PC-9 (cell line): ENCODE results near the gene MXD4. TPM values are rescaled to one million over a fixed set of nuclear protein-coding genes. Genes with fewer than 3 reads are reported as not detected.

Experiments used
- Bru-seq: library from RNA; stranded (reverse); fragments of 400-500 nt; gene quantifications from one replicate; lab custom pipeline; 2021; lab: Mats Ljungman, UMichigan
- BruChase-seq, 2 experiments: library from RNA; stranded (reverse); fragments of 400-500 nt; gene quantifications; one replicate each; lab custom pipeline; 2021; lab: Mats Ljungman, UMichigan
- BruUV-seq: library from RNA; stranded (reverse); fragments of 400-500 nt; replicated peaks from 2 replicates; lab custom pipeline; 2021; lab: Mats Ljungman, UMichigan
- CTCF ChIA-PET: fragments of 300-600 bp; sonication (Branson Sonifier 250); formaldehyde crosslinking; loops from one replicate; lab custom pipeline; 2022; ENCODE audit warnings: antibody characterized with exemption; lab: Charles Lee
- POLR2A ChIA-PET: fragments of 300-600 bp; sonication (Branson Sonifier 250); formaldehyde crosslinking; loops from one replicate; lab custom pipeline; 2022; ENCODE audit warnings: antibody characterized with exemption; ENCODE audit not compliant: unreplicated experiment; lab: Charles Lee
- DNase-seq, 2 experiments: peaks; one replicate each; pipeline versions ENCODE4 v3.0.0 to v3.0.0-alpha.2; 2015 to 2022; ENCODE audit warnings: mixed read lengths in 1 of 2
- H2AFZ ChIP-seq: fragments of 200-600 bp; sonication (generic); 2 replicates; pipeline ENCODE4 v1.8.1; 2017; ENCODE audit warnings: antibody characterized with exemption
- H3F3A ChIP-seq: fragments of 200-600 bp; sonication (generic); 2 replicates; pipeline ENCODE4 v1.8.1; 2017; ENCODE audit warnings: antibody characterized with exemption, mild to moderate bottlenecking, low read depth; ENCODE audit not compliant: insufficient read depth
- H3K27ac ChIP-seq: fragments of 200-600 bp; sonication (generic); 2 replicates; pipeline ENCODE4 v1.6.1; 2016; ENCODE audit warnings: mixed run types
- H3K27me3 ChIP-seq: fragments of 200-600 bp; sonication (generic); 2 replicates; pipeline ENCODE4 v1.6.1; 2016; ENCODE audit warnings: low read depth, mixed run types; ENCODE audit not compliant: insufficient read depth
- H3K36me3 ChIP-seq: fragments of 200-600 bp; sonication (generic); 2 replicates; pipeline ENCODE4 v1.6.1; 2016; ENCODE audit warnings: low read depth, mixed run types
- H3K4me1 ChIP-seq: fragments of 200-600 bp; sonication (generic); replicated peaks from 2 replicates; pipeline ENCODE4 v1.6.1; 2016; ENCODE audit warnings: mixed run types; ENCODE audit not compliant: insufficient read depth
- H3K4me2 ChIP-seq: fragments of 200-600 bp; sonication (generic); 2 replicates; pipeline ENCODE4 v1.6.1; 2017; ENCODE audit warnings: mixed run types
- H3K4me3 ChIP-seq: fragments of 200-600 bp; sonication (generic); 2 replicates; pipeline ENCODE4 v1.6.1; 2016; ENCODE audit warnings: mixed run types
- H3K79me2 ChIP-seq: fragments of 200-600 bp; sonication (generic); 2 replicates; pipeline ENCODE4 v1.6.1; 2017; ENCODE audit warnings: low read depth, mixed run types
- H3K9me2 ChIP-seq: fragments of 200-600 bp; sonication (generic); 2 replicates; pipeline ENCODE4 v1.8.1; 2017; ENCODE audit warnings: mild to moderate bottlenecking; ENCODE audit not compliant: insufficient read depth
- H3K9me3 ChIP-seq: fragments of 200-600 bp; sonication (generic); 2 replicates; pipeline ENCODE4 v1.8.1; 2016; ENCODE audit warnings: low read depth; ENCODE audit not compliant: insufficient read depth
- H4K20me1 ChIP-seq: fragments of 200-600 bp; sonication (generic); 2 replicates; pipeline ENCODE4 v1.8.1; 2017; ENCODE audit not compliant: insufficient read depth
- CTCF ChIP-seq: fragments of 200-600 bp; sonication (generic); conservative IDR thresholded peaks from 2 replicates; pipeline ENCODE4 v1.6.1; 2017; ENCODE audit warnings: mixed run types, antibody characterized with exemption, mild to moderate bottlenecking, moderate library complexity
- EZH2 ChIP-seq: fragments of 200-600 bp; sonication (generic); IDR thresholded peaks from 2 replicates; pipeline ENCODE4 v1.8.0; 2017; ENCODE audit warnings: antibody characterized with exemption, low read depth
- intact Hi-C: fragments of 100-400 bp; cut with micrococcal nuclease; formaldehyde crosslinking; loops from one replicate; pipeline ENCODE4 v1.10.0; 2022; ENCODE audit not compliant: unreplicated experiment
- long read RNA-seq: library from polyadenylated mRNA; stranded (forward); transcript quantifications from one replicate; pipeline ENCODE4 v2.0.0, GENCODE V29; 2022
- total RNA-seq: library from RNA; stranded (reverse); gene quantifications from 2 replicates; pipeline ENCODE4 v1.2.3, GENCODE V29; 2021

Gene MXD4
- total RNA-seq (34.0 and 37.0 TPM in 2 replicates), Bru-seq, nascent RNA (percentile 49 among the genes with signal in this experiment), BruChase-seq, experiment 1, labeled RNA remaining after a 2-hour chase (percentile 66 among the genes with signal in this experiment), BruChase-seq, experiment 2, labeled RNA remaining after a 6-hour chase (percentile 75 among the genes with signal in this experiment)
- long read RNA-seq, full-length matches to known transcripts: 61 of 127 reads
- long read RNA-seq, partial matches to known transcripts: 7 of 127 reads
- long read RNA-seq, other reads (novel, unspliced or antisense): 59 of 127 reads

GRCh38 chr4:2261853-2262144, at the start of gene MXD4:
TSS of gene MXD4 (minus strand) at chr4:2262109. CDS start at chr4:2261980, 129 bp downstream.
- Histone ChIP-seq H3K4me1 (peaks cover 9% of the 10 kb centered on the region; the same call in 1 of the 2 replicates), H3K9me3 (no peaks in the 10 kb centered on the region), H3K4me2 (peak within 1 kb of the TSS; percentile 95), H3K27me3 (0 out of 2 replicates have a peak, but pooled peaks cover 6% of the 10 kb centered on the region), H3F3A (no peaks in the 10 kb centered on the region), H4K20me1 (0 out of 2 replicates have a peak, but pooled peaks cover 5% of the 10 kb centered on the region), H3K36me3 (no peaks in the 10 kb centered on the region), H3K4me3 (peak within 1 kb of the TSS; percentile 76), H3K79me2 (no peaks in the 10 kb centered on the region), H2AFZ (peak within 1 kb of the TSS; percentile 89), H3K27ac (no peak within 1 kb of the TSS), H3K9me2 (no peaks in the 10 kb centered on the region)
- BruUV-seq: no TSS peak
- POLR2A ChIA-PET: interaction anchor here (0.6 to 0.7 kb wide), 3 partner anchors 18 to 124 kb away, joined by 3 to 22 read pairs (median 5); partner anchors contain the start of genes HAUS3 and POLN
- intact Hi-C loops: loop anchor here (1.0 to 5.0 kb wide), 5 partner anchors 19 to 206 kb away; partner anchors contain the start of genes CFAP99, HAUS3, POLN and RNF4
- CTCF ChIA-PET: no interaction called here
- no peak for DNase-seq
- TF ChIP-seq CTCF (no peak), EZH2 (no peak)

GRCh38 chr4:2306773-2307410, 45.0 kb upstream of the MXD4 start:
- Histone ChIP-seq H4K20me1 (no peaks in the 10 kb centered on the region), H3K9me2 (no peaks in the 10 kb centered on the region), H3K9me3 (no peaks in the 10 kb centered on the region), H3K27ac (no peak overlapping the region), H3K4me1 (no peaks in the 10 kb centered on the region), H3K36me3 (no peaks in the 10 kb centered on the region), H3K27me3 (0 out of 2 replicates have a peak, but pooled peaks cover 8% of the 10 kb centered on the region), H3K4me3 (no peak overlapping the region), H3K79me2 (no peaks in the 10 kb centered on the region), H3K4me2 (no peak overlapping the region), H3F3A (no peaks in the 10 kb centered on the region), H2AFZ (no peak overlapping the region)
- intact Hi-C loops: no loop called here
- ChIA-PET CTCF (no interaction called here), POLR2A (no interaction called here)
- TF ChIP-seq CTCF: no peak
- TF ChIP-seq EZH2: no peak
- BruUV-seq: no TSS peak
- DNase-seq: peak in 1 of 2 experiments; percentile 20

GRCh38 chr4:2305766-2306501, 44.0 kb upstream of the MXD4 start:
- Histone ChIP-seq H4K20me1 (no peaks in the 10 kb centered on the region), H3K9me3 (no peaks in the 10 kb centered on the region), H3K4me2 (no peak overlapping the region), H3K4me1 (no peaks in the 10 kb centered on the region), H2AFZ (no peak overlapping the region), H3K27me3 (0 out of 2 replicates have a peak, but pooled peaks cover 8% of the 10 kb centered on the region), H3K9me2 (no peaks in the 10 kb centered on the region), H3K4me3 (no peak overlapping the region), H3K27ac (no peak overlapping the region), H3K36me3 (no peaks in the 10 kb centered on the region), H3F3A (no peaks in the 10 kb centered on the region), H3K79me2 (no peaks in the 10 kb centered on the region)
- TF ChIP-seq CTCF: no peak
- no peak for TF ChIP-seq EZH2
- POLR2A ChIA-PET: interaction anchor here (0.7 kb wide), 1 partner anchor 70 kb away, joined by 3 read pairs; no protein-coding TSS in a partner anchor
- DNase-seq: peak; percentile 17 to 28
- CTCF ChIA-PET: no interaction called here
- intact Hi-C loops: no loop called here
- no TSS peak for BruUV-seq
